SIG-M5 (cell line): ENCODE data around the gene RHD.
"Not testable (repeated sequence)": the region's sequence is repeated elsewhere in the genome, so short reads cannot be mapped to it uniquely, and the experiment has no call there.

Source experiments
- DNase-seq: peaks from one replicate; lab custom pipeline; 2025; lab: John Stamatoyannopoulos, UW

Gene RHD

DNA sequence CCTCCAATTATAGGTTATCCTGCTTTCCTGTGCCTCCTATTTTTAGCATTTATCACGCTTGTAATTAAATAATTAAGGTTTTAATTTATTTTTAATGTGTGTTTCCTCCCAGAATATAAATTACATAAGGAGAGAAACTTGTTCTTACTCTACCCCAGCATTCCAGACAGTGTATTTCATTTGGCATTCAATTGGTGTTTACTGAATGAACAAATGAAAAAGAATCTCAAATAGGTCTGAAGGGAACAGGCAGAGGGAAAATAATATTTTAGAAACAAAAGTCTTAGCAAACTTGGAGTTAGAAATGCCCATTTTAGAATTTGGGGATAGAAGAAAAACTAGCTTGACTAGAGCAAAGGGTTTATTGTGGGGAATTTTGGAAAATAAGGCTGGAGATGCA, 15.1 kb upstream of the RHD start:
- DNase-seq, result no peak

- DNase-seq, result not testable (repeated sequence)
Observed at GRCh38 chr1:25259813-25260212, 12.5 kb upstream of the RHD start.

- DNase-seq, result not testable (repeated sequence)
Observed at GRCh38 chr1:25260336-25260735, 12.0 kb upstream of the RHD start.

- DNase-seq, result not testable (repeated sequence)
Observed at GRCh38 chr1:25266554-25267287, 5.6 kb upstream of the RHD start.

- not testable (repeated sequence) for DNase-seq
Observed at GRCh38 chr1:25267288-25268142, 4.8 kb upstream of the RHD start.

DNA sequence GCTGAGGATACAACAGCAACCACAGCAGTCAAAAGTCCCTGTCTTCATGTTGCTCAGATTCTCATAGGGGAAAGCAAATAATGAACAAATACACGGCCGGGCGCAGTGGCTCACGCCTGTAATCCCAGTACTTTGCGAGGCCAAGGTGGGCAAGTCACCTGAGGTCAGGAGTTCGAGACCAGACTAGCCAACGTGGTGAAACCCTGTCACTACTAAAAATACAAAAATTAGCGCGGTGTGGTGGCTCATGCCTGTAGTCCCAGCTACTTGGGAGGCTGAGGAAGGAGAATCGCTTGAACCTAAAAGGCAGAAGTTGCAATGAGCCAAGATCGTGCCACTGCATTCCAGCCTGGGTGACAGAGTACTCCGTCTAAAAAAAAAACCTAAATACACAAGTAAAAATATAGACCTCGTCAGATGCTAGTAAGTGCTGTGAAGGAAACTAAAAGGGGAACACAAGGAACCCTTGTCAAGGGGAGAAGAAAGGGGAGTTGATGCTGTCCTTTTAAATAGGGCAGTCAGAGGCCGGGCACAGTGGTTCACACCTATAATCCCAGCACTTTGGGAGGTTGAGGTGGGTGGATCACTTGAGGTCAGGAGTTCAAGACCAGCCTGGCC, 4.1 kb upstream of the RHD start:
- DNase-seq, result not testable (repeated sequence)

- not testable (repeated sequence) for DNase-seq
Observed at GRCh38 chr1:25275648-25276047, 3.3 kb downstream of the RHD start.

- DNase-seq, result not testable (repeated sequence)
Observed at GRCh38 chr1:25277295-25277694, 5.0 kb downstream of the RHD start.

DNA sequence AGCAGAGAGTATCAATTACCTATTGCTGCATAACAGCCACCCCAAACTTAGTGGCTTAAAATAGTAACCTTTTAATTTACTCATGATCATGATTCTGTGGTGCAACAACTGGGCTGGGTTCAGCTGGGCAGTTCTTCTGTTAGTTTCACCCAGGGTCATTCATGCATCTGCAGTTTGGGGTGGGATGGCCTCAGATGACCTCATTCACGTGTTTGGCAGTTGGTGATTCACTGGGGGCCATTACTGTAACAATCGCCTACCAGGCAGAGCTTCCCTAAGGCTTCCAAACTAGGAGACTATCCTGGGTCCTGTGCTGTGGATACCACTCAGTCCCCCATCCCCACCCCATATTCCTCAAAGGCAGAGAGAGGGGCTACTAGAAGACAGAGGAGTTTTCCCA, 6.0 kb downstream of the RHD start:
- DNase-seq, result not testable (repeated sequence)

GRCh38 chr1:25278790-25279189, 6.5 kb downstream of the RHD start:
- DNase-seq, result not testable (repeated sequence)

- not testable (repeated sequence) for DNase-seq
Observed at GRCh38 chr1:25279693-25280111, 7.4 kb downstream of the RHD start.

DNA sequence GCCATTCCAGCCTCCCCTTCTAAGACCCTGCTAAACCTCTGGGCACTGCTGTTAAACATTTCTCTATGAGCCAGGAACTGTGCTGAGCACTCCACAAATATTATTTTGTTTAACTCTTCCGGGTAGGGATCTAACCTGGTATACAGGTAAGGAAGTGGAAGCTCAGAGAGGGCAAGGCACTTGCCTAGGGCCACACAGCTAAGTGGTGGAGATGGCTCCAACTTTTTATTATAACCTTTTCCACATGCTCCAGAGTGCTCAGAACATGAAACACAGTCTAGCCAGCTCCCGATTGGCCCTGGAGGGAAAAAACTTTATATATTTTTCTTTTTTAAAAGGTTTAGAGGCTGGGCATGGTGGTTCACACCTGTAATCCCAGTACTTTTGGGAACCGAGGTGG, 13.6 kb downstream of the RHD start:
- DNase-seq, result not testable (repeated sequence)

GRCh38 chr1:25287164-25287563, 14.9 kb downstream of the RHD start:
- DNase-seq, result not testable (repeated sequence)

DNA sequence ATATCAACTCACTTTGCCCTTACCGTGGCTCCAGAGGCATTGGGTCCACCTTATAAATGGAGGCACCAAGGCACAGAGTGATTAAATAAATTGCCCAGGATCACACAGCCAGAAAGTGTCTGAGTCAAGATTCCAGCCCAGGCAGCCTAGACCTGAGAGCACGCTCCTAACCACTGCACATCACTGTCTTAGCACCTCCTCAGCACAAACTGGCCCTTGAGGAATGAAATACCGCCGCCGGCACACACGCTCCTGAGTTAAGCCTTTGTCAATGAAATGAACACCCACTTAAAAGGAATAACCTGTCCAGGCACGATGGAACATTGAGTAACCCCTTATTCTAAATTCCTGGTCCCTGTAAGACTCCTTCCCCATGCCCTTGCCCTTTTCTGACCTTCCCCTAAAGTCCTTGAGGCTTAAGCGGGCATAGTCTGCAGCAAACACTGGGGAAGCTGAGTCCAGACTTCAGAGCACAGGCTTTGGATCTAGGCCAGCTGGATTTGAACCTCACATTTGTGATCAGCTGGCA, 16.3 kb downstream of the RHD start:
- DNase-seq, result not testable (repeated sequence)

DNA sequence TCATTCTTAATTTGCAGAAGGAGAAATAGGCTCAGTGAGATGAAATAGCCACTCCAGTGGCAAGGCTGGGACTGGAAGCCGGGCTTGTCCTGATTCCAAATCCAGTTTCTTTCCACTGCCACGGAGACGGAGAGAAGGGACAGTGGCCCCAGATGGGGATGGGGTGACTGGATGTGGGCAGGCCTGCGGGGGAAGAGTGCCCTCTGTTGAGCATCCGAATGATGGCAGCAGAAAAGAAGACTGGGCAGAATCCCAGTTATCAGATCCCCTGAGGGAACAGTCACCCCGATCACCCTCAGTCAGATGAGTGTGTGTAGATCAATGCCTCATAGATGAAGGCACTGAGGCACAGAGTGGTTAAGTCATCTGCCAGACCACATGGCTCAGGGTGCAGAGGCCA, 17.7 kb downstream of the RHD start:
- not testable (repeated sequence) for DNase-seq

DNA sequence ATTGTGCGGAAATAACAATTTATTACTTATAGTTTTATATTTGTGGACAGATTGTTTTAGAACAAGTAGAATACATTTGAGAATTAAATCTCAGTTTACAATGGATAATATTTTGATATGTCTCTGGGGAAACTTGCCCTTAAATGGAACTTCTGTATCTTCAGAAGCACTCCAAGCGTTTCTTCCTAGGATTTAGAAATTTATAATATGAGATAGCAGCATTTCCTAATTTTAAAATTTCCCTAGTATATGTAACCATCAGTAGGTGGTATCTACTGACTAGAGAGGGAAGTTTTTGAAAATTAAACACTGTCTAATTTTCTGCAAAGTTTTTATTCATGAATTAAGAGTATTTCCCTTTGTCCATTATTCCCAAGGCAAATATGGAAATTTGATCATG, 21.1 kb downstream of the RHD start:
- not testable (repeated sequence) for DNase-seq

GRCh38 chr1:25294889-25295826, 22.8 kb downstream of the RHD start:
- not testable (repeated sequence) for DNase-seq

GRCh38 chr1:25296501-25296900, 24.2 kb downstream of the RHD start:
- not testable (repeated sequence) for DNase-seq

GRCh38 chr1:25300729-25301128, 28.4 kb downstream of the RHD start:
- not testable (repeated sequence) for DNase-seq

GRCh38 chr1:25302330-25302729, 30.0 kb downstream of the RHD start:
- not testable (repeated sequence) for DNase-seq

DNA sequence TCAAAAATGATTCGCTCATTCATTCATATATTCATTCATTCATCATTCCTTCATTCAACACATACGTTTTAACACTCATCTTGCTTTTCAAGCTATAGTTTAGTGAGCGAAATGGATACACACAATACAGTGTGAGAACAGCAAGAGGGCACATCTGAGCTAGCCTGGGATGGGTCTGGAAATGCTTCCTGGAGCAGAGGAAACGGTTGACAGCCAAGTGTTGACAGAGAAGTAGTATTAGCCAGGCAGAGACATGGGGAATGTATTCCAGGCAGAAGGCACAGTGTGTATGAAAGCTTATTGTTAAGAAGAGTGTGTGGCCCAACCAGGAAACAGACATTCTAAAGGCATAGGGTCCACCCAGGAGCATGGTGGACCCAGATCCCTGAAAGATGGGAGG, 32.6 kb downstream of the RHD start:
- DNase-seq, result not testable (repeated sequence)
